ENCODE measurements around the gene ZNF445.
"Not testable (repeated sequence)": the region's sequence is repeated elsewhere in the genome, so short reads cannot be mapped to it uniquely, and the experiment has no call there.

ZNF445 gene

GRCh38 chr3:44434834-44435510 lies 42.5 kb downstream of the ZNF445 start:
- DNase-seq (ENCODE audit: low read depth) = no peak

GRCh38 chr3:44430466-44430865 lies 47.0 kb downstream of the ZNF445 start:
- DNase-seq (ENCODE audit: low read depth) = no peak

- no peak for DNase-seq (ENCODE audit: low read depth)
Observed at GRCh38 chr3:44429459-44429858, 48.0 kb downstream of the ZNF445 start.

GRCh38 chr3:44428910-44429309 lies 48.6 kb downstream of the ZNF445 start:
- no peak for DNase-seq (ENCODE audit: low read depth)

GRCh38 chr3:44427683-44428082 lies 49.8 kb downstream of the ZNF445 start:
- no peak for DNase-seq (ENCODE audit: low read depth)

- DNase-seq (ENCODE audit: low read depth) = no peak
Observed at GRCh38 chr3:44424758-44425157, 52.7 kb downstream of the ZNF445 start.

- no peak for DNase-seq (ENCODE audit: low read depth)
Observed at GRCh38 chr3:44421280-44421679, 56.2 kb downstream of the ZNF445 start.

GRCh38 chr3:44420676-44421075 lies 56.8 kb downstream of the ZNF445 start:
- no peak for DNase-seq (ENCODE audit: low read depth)

- no peak for DNase-seq (ENCODE audit: low read depth)
Observed at GRCh38 chr3:44419923-44420650, 57.4 kb downstream of the ZNF445 start.

- no peak for DNase-seq (ENCODE audit: low read depth)
Observed at GRCh38 chr3:44419116-44419922, 58.2 kb downstream of the ZNF445 start.

GRCh38 chr3:44418549-44418948 lies 58.9 kb downstream of the ZNF445 start:
- DNase-seq (ENCODE audit: low read depth) = no peak

- not testable (repeated sequence) for DNase-seq (ENCODE audit: low read depth)
Observed at GRCh38 chr3:44418118-44418517, 59.4 kb downstream of the ZNF445 start.

GRCh38 chr3:44416031-44417030 lies 61.1 kb downstream of the ZNF445 start:
- no peak for DNase-seq (ENCODE audit: low read depth)

- DNase-seq (ENCODE audit: low read depth) = no peak
Observed at GRCh38 chr3:44415421-44415820, 62.0 kb downstream of the ZNF445 start.

GRCh38 chr3:44414517-44415090 lies 62.9 kb downstream of the ZNF445 start:
- no peak for DNase-seq (ENCODE audit: low read depth)

- DNase-seq (ENCODE audit: low read depth) = no peak
Observed at GRCh38 chr3:44412365-44412764, 65.1 kb downstream of the ZNF445 start.

- DNase-seq (ENCODE audit: low read depth) = no peak
Observed at GRCh38 chr3:44411031-44411645, 66.3 kb downstream of the ZNF445 start.

- no peak for DNase-seq (ENCODE audit: low read depth)
Observed at GRCh38 chr3:44409640-44410410, 67.6 kb downstream of the ZNF445 start.

GRCh38 chr3:44402548-44402947 lies 74.9 kb downstream of the ZNF445 start:
- DNase-seq (ENCODE audit: low read depth) = no peak

GRCh38 chr3:44400771-44401170 lies 76.7 kb downstream of the ZNF445 start:
- DNase-seq (ENCODE audit: low read depth) = no peak

Measured in CMK (cell line).